RKO (cell line): Measurements from ENCODE around the gene ST7L.
"Not testable (repeated sequence)": the region's sequence is repeated elsewhere in the genome, so short reads cannot be mapped to it uniquely, and the experiment has no call there.

ENCODE experiments used
- DNase-seq: peaks from one replicate; pipeline ENCODE4 v3.0.0-alpha.2; 2016; ENCODE audit warnings: low spot score

ST7L gene

GRCh38 chr1:112618721-112619517, at the start of gene ST7L:
ST7L (minus strand) TSS chr1:112619141; CDS start chr1:112619113, 28 bp downstream.
- DNase-seq, result peak; percentile 75

GRCh38 chr1:112666946-112667345, 48.0 kb upstream of the ST7L start:
- DNase-seq, result no peak

- no peak for DNase-seq
These were observed 46.9 kb upstream of the ST7L start for GRCh38 chr1:112665857-112666256.

GRCh38 chr1:112651205-112651604, 32.3 kb upstream of the ST7L start:
- no peak for DNase-seq

- DNase-seq, result no peak
These were observed 27.3 kb upstream of the ST7L start for GRCh38 chr1:112646225-112646624.

- DNase-seq, result no peak
These were observed 24.1 kb upstream of the ST7L start for GRCh38 chr1:112643080-112643479.

- DNase-seq, result not testable (repeated sequence)
These were observed 21.5 kb upstream of the ST7L start for GRCh38 chr1:112640437-112640836.

GRCh38 chr1:112638110-112638428, 19.1 kb upstream of the ST7L start:
- no peak for DNase-seq

- DNase-seq, result no peak
These were observed 18.5 kb upstream of the ST7L start for GRCh38 chr1:112637254-112638109.

- no peak for DNase-seq
These were observed 17.8 kb upstream of the ST7L start for GRCh38 chr1:112636597-112637253.

- no peak for DNase-seq
These were observed 17.1 kb upstream of the ST7L start for GRCh38 chr1:112636056-112636455.

GRCh38 chr1:112634367-112634766, 15.4 kb upstream of the ST7L start:
- DNase-seq, result no peak

- no peak for DNase-seq
These were observed 14.7 kb upstream of the ST7L start for GRCh38 chr1:112633628-112634027.

GRCh38 chr1:112629256-112629655, 10.3 kb upstream of the ST7L start:
- DNase-seq, result no peak

- DNase-seq, result no peak
These were observed 9.6 kb upstream of the ST7L start for GRCh38 chr1:112628516-112628915.

GRCh38 chr1:112626887-112627286, 7.9 kb upstream of the ST7L start:
- DNase-seq, result no peak

GRCh38 chr1:112626193-112626592, 7.3 kb upstream of the ST7L start:
- no peak for DNase-seq

- DNase-seq, result peak; percentile 40
These were observed 6.8 kb upstream of the ST7L start for GRCh38 chr1:112625696-112626095.

GRCh38 chr1:112624493-112624892, 5.6 kb upstream of the ST7L start:
- not testable (repeated sequence) for DNase-seq

- DNase-seq, result no peak
These were observed 1.4 kb upstream of the ST7L start for GRCh38 chr1:112620377-112620695.

- peak; percentile 96 for DNase-seq
These were observed 806 bp upstream of the ST7L start, which contains the start of gene CAPZA1 for GRCh38 chr1:112619518-112620376. CAPZA1 (plus strand) TSS chr1:112619832; CDS start chr1:112619845, 13 bp downstream.
